Vagina (tissue), 2 donors: ENCODE measurements around the gene RMND1.

Experiments used
- POLR2A ChIP-seq, 2 donors: fragments of 450-650 bp; IDR thresholded peaks; one replicate each; pipeline ENCODE4 v1.6.1; 2017; ENCODE audit warnings: antibody characterized with exemption in 2 of 2, mild to moderate bottlenecking in 2 of 2, moderate library complexity in 2 of 2
- POLR2AphosphoS5 ChIP-seq, 2 donors: sonication (generic); formaldehyde crosslinking; IDR thresholded peaks; one replicate each; pipeline ENCODE4 v1.9.0; 2017; ENCODE audit warnings: antibody characterized with exemption in 2 of 2, mild to moderate bottlenecking in 2 of 2, low read depth in 1 of 2; ENCODE audit not compliant: insufficient read depth in 1 of 2
- TF ChIP-seq, protein P1 (sequence below), 3 experiments: fragments of 450-650 bp in 2 of 3; fragments of 200-600 bp in 1 of 3; sonication (generic) in 1 of 3; IDR thresholded peaks; one replicate each; pipeline ENCODE4 v1.5.1; 2017 to 2019; ENCODE audit warnings: antibody characterized with exemption in 3 of 3, mild to moderate bottlenecking in 2 of 3, moderate library complexity in 2 of 3

DNA sequence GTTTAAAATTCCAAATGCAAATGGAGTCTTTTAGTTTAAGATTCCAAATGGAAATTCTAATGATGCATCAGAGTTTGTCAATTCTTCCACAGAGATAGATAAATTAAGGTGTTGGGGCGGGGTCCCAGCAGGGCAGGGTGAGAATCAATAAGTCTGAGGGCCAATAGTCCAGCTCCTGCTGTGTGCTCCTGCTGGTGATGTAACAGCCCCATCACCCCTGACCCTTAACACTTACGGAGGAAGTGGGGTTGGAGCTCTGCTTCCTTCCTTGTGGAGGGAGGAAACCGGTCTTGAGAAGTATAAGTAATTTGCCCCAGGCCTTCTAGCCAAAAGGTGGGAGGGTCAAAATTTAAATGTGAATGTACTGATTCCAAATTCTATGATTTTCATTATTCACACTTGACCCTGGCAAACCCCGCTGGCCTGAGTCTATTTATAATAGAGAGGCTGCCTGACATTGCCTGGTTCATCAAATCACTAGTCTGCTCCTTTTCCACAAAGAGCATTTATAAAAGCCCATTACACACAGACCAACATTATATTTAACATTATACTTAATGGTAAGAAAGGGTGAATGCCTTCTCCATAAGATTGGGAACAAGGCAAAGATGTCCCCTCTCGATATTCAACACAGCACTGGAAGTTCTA lies 77.8 kb downstream of the RMND1 start:
- TF ChIP-seq, protein P1, sequence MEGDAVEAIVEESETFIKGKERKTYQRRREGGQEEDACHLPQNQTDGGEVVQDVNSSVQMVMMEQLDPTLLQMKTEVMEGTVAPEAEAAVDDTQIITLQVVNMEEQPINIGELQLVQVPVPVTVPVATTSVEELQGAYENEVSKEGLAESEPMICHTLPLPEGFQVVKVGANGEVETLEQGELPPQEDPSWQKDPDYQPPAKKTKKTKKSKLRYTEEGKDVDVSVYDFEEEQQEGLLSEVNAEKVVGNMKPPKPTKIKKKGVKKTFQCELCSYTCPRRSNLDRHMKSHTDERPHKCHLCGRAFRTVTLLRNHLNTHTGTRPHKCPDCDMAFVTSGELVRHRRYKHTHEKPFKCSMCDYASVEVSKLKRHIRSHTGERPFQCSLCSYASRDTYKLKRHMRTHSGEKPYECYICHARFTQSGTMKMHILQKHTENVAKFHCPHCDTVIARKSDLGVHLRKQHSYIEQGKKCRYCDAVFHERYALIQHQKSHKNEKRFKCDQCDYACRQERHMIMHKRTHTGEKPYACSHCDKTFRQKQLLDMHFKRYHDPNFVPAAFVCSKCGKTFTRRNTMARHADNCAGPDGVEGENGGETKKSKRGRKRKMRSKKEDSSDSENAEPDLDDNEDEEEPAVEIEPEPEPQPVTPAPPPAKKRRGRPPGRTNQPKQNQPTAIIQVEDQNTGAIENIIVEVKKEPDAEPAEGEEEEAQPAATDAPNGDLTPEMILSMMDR (IDR thresholded peaks at IDR 0.05): no peak
- TF ChIP-seq POLR2A (IDR thresholded peaks at IDR 0.05) (no peak), POLR2AphosphoS5 (IDR thresholded peaks at IDR 0.05; ENCODE audit: insufficient read depth in 1 of 2, low read depth in 1 of 2) (no peak)
